Progenitor cell of endocrine pancreas (in vitro differentiated cells): ENCODE data around the gene HOXA11. TPM values are rescaled to one million over a fixed set of nuclear protein-coding genes. Genes with fewer than 3 reads are reported as not detected.

Source experiments
- DNase-seq: peaks from one replicate; pipeline ENCODE4 v3.0.0; 2021; ENCODE audit warnings: low spot score; ENCODE audit not compliant: unreplicated experiment
- H3K27ac Mint-ChIP-seq: 2 replicates; pipeline ENCODE4 v1.8.0; 2021; ENCODE audit warnings: mild to moderate bottlenecking, moderate library complexity, mixed read lengths
- H3K27me3 Mint-ChIP-seq: 2 replicates; pipeline ENCODE4 v1.8.0; 2021; ENCODE audit warnings: mixed read lengths
- H3K36me3 Mint-ChIP-seq: 2 replicates; pipeline ENCODE4 v1.8.0; 2022; ENCODE audit warnings: mixed read lengths; ENCODE audit not compliant: insufficient read depth
- H3K4me1 Mint-ChIP-seq: 2 replicates; pipeline ENCODE4 v1.8.0; 2021; ENCODE audit warnings: low read depth, mixed read lengths
- H3K4me3 Mint-ChIP-seq: 2 replicates; pipeline ENCODE4 v1.8.0; 2021; ENCODE audit warnings: low read depth, mild to moderate bottlenecking, moderate library complexity, mixed read lengths
- H3K9me3 Mint-ChIP-seq: 2 replicates; pipeline ENCODE4 v1.8.0; 2021; ENCODE audit warnings: low read depth, mixed read lengths
- total RNA-seq: library from RNA; stranded (reverse); gene quantifications from 2 replicates; pipeline ENCODE4 v1.2.1, GENCODE V29; 2021
- TF ChIP-seq, protein P1 (sequence below): fragments of 200-600 bp; sonication (generic); IDR thresholded peaks from one replicate; pipeline ENCODE4 v1.5.0; 2021; ENCODE audit warnings: antibody characterized with exemption, mild to moderate bottlenecking; ENCODE audit not compliant: unreplicated experiment

Gene HOXA11
- total RNA-seq, 1 donor from 2014 or later: not detected

DNA sequence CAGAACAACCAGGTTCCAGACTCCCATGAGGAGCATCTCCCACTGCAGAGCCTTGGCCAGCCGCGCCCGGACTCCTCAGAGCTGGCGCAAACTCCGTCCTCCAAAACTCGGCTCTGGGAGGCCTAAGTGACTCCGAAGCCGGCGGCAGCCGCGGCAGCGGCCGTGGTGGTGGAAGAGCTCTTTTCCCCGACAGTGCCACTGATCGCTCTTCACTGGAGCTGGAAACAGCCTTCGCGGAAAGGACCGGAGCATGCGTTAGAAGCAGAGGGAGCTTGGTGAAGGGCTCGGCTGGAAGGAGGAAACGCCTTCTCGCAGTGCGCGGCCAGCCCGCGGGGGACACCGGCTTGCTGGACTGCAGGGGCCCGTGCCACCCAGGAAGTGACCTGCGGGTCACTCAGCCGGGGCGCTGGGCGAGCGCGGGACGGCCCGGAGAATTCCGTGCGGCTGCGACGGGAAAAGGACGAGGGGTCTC lies 19.9 kb upstream of the HOXA11 start:
- Mint-ChIP-seq H3K9me3 (no peaks in the 10 kb centered on the region), H3K36me3 (no peaks in the 10 kb centered on the region), H3K4me1 (peaks cover 5% of the 10 kb centered on the region), H3K27ac (no peak overlapping the region), H3K27me3 (peaks cover 98% of the 10 kb centered on the region), H3K4me3 (no peak overlapping the region)
- DNase-seq: no peak
- TF ChIP-seq, protein P1, sequence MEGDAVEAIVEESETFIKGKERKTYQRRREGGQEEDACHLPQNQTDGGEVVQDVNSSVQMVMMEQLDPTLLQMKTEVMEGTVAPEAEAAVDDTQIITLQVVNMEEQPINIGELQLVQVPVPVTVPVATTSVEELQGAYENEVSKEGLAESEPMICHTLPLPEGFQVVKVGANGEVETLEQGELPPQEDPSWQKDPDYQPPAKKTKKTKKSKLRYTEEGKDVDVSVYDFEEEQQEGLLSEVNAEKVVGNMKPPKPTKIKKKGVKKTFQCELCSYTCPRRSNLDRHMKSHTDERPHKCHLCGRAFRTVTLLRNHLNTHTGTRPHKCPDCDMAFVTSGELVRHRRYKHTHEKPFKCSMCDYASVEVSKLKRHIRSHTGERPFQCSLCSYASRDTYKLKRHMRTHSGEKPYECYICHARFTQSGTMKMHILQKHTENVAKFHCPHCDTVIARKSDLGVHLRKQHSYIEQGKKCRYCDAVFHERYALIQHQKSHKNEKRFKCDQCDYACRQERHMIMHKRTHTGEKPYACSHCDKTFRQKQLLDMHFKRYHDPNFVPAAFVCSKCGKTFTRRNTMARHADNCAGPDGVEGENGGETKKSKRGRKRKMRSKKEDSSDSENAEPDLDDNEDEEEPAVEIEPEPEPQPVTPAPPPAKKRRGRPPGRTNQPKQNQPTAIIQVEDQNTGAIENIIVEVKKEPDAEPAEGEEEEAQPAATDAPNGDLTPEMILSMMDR: no peak

DNA sequence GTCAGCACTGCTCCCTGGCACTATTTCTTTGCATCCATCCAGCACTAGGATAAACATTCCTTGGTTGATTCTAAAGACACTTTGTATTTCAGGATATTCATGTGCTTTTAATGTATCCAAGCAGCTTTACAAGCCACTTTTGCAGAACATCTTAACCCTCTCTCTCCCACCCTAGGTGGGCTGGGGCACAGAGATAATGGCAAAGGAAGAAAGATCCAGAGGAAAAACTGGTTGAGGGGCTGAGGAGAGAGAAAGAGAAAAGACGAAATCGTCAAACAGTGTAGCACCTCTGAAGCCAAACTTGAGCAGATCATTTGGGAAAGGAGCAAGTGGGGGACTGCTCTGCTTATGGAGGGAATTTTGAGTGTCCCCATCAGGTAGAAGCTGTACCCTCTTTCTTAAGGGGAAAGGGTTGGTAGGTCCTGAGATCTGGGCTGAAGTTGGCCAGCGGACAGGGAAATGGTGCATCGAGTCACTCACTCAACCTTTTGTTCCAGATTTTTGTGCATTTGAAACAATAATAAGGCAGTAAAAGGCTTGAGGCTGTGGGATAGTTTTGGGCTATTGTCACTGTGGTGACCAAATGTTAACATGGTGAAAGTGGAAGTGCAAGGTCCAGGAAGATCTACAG lies 19.0 kb upstream of the HOXA11 start:
- Mint-ChIP-seq H3K27ac (peak overlapping the region; percentile 31), H3K9me3 (no peaks in the 10 kb centered on the region), H3K36me3 (no peaks in the 10 kb centered on the region), H3K4me1 (peaks cover 5% of the 10 kb centered on the region), H3K27me3 (peaks cover 94% of the 10 kb centered on the region), H3K4me3 (no peak overlapping the region)
- DNase-seq: no peak
- TF ChIP-seq, protein P1: no peak

DNA sequence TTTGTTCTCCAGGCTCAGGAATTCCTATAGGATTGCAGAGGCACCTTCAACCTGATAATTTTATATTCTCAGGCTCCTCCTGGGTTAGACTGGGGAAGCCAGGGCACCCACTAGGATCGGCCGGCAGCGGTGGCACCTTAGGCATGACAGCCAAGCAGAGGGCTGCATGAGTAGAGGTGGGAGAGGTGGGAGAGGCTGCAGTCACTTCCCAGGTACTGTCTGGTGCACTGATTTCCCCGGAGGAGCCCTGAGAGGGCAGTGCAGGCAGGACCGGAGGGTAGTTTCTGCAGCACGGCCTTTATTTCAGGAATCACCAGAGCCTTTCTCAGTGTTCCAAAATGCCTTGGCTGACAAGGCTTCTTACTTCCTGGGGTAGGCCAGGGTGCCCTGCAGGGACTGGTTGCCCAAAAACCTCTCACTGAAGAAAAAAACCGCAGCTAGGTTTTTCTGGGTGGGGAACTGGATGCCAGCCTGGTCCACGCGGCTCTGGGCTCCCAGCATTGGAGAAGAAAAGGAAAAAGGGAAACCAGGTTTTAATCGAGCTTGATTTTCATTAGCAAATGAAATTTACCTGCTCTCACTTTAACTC lies 18.4 kb upstream of the HOXA11 start:
- Mint-ChIP-seq H3K4me1 (peaks cover 5% of the 10 kb centered on the region), H3K27me3 (peaks cover 94% of the 10 kb centered on the region), H3K27ac (no peak overlapping the region), H3K4me3 (no peak overlapping the region), H3K9me3 (no peaks in the 10 kb centered on the region), H3K36me3 (no peaks in the 10 kb centered on the region)
- DNase-seq: no peak
- TF ChIP-seq, protein P1: no peak

DNA sequence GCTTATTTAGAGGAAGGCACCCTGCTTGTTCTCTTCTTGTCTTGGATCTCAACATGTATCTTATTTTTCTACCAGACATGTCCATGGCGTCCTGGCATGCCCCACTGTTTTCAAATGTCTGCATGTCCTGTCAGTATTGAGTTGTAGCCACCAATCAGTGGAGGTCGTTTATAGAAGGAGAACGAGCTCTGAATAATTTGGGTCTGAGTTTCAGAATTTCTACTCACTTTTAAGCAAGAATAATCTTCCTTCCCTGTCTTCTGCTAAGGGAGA lies 17.8 kb upstream of the HOXA11 start:
- peaks cover 94% of the 10 kb centered on the region for H3K27me3 Mint-ChIP-seq
- H3K36me3 Mint-ChIP-seq: no peaks in the 10 kb centered on the region

DNA sequence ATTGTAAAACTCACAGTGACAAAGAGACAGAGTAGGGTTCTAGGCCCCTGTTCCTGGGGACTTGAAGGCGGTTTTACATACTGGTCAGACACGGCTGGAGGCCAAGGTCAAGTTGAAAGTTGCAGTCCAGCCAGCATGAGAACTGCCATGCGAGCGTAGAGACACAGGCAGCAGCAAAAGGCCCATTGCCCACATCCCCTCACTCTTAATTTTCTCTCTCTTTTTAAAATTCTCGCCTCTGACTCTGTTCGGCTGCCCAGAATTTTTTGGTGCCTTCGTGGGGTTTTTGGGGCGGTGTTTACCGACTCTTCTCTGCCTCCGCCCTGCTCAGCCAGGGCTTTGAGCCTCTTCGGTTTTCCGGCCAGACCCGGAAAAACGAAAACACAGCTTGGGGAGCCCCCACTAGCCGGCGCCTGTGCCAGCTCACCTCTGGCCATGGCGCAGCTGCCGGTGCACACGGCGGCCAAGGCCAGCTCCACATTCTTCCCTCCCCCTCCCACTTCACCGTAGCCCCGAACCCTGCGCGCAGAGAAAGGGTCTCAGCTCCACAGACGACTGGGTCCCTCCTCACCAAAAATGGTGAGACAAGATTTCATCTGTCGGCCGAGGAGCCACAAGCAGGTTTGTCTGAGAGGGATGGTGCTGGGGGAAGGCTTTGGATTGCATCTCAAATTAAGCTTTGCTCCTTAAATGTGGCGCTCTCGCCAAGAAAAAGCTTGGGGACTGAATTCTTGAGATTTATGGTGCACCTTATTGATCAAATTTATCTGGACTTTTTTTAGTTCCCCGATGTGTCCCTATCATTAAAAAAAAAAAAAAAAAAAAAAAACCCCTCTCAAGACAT lies 17.2 kb upstream of the HOXA11 start:
- Mint-ChIP-seq H3K27me3 (peaks cover 94% of the 10 kb centered on the region), H3K4me3 (no peak overlapping the region), H3K4me1 (peaks cover 5% of the 10 kb centered on the region), H3K9me3 (no peaks in the 10 kb centered on the region), H3K27ac (no peak overlapping the region), H3K36me3 (no peaks in the 10 kb centered on the region)
- DNase-seq: no peak
- TF ChIP-seq, protein P1: no peak

More for the DNA sequence above, 17.8 kb upstream of the HOXA11 start:
- Mint-ChIP-seq H3K9me3 (no peaks in the 10 kb centered on the region), H3K4me1 (peaks cover 5% of the 10 kb centered on the region), H3K4me3 (no peak overlapping the region), H3K27ac (no peak overlapping the region)
- no peak for DNase-seq
- TF ChIP-seq, protein P1: no peak
